ENCODE data around the gene STK36. TPM values are rescaled to one million over a fixed set of nuclear protein-coding genes. Genes with fewer than 3 reads are reported as not detected.

Gene STK36
- total RNA-seq, 1 donor from 2014 or later = 29.2 TPM

- no peak overlapping the region for H3K4me3 Mint-ChIP-seq
These were observed 23.1 kb upstream of the STK36 start for GRCh38 chr2:218648787-218649100.

GRCh38 chr2:218655751-218656150 is 16.1 kb upstream of the STK36 start:
- no peaks in the 10 kb centered on the region for H3K27me3 Mint-ChIP-seq
- intact Hi-C loops (cut with micrococcal nuclease) = loop anchor here (5.0 kb wide), 1 partner anchor 522 kb away; the partner anchor contains the start of genes CNPPD1 and RETREG2
- ChIA-PET CTCF (interaction anchor here (1.4 kb wide), 1 partner anchor 242 kb away, joined by 3 read pairs; no protein-coding TSS in a partner anchor), POLR2A (no interaction called here)
- no peak overlapping the region for H3K4me3 Mint-ChIP-seq
- no peak for TF ChIP-seq CTCF (IDR thresholded peaks at IDR 0.05)
- H3K36me3 Mint-ChIP-seq (ENCODE audit: low read depth) = peaks cover 69% of the 10 kb centered on the region
- peaks cover 31% of the 10 kb centered on the region for H3K4me1 Mint-ChIP-seq
- no peak for ATAC-seq (ENCODE audit: low read depth)
- H3K27ac Mint-ChIP-seq = no peak overlapping the region
- no peak for DNase-seq
- H3K9me3 Mint-ChIP-seq = no peaks in the 10 kb centered on the region

More at GRCh38 chr2:218648787-218649100, 23.1 kb upstream of the STK36 start:
- Mint-ChIP-seq H3K36me3 (ENCODE audit: low read depth) (peaks cover 89% of the 10 kb centered on the region), H3K27me3 (no peaks in the 10 kb centered on the region), H3K9me3 (no peaks in the 10 kb centered on the region), H3K4me1 (no peaks in the 10 kb centered on the region), H3K27ac (no peak overlapping the region)
- ChIA-PET POLR2A (interaction anchor here (1.5 kb wide), 1 partner anchor 10 kb away, joined by 4 read pairs; the partner anchor contains the start of genes BCS1L and ZNF142), CTCF (interaction anchor here (0.9 to 2.5 kb wide), 7 partner anchors 10 to 242 kb away, joined by 3 to 15 read pairs (median 3); partner anchors contain the start of genes BCS1L and ZNF142)
- no peak for ATAC-seq (ENCODE audit: low read depth)
- no peak for DNase-seq
- intact Hi-C loops (cut with micrococcal nuclease) = loop anchor here (1.0 to 5.0 kb wide), 5 partner anchors 11 to 462 kb away; partner anchors contain the start of genes BCS1L, TMBIM1 and ZNF142
- no peak for TF ChIP-seq CTCF (IDR thresholded peaks at IDR 0.05)

- Mint-ChIP-seq H3K27ac (peak overlapping the region; percentile 93), H3K4me3 (peak overlapping the region; percentile 99), H3K36me3 (ENCODE audit: low read depth) (peaks cover 67% of the 10 kb centered on the region), H3K9me3 (no peaks in the 10 kb centered on the region), H3K27me3 (no peaks in the 10 kb centered on the region), H3K4me1 (peaks cover 31% of the 10 kb centered on the region)
- ChIA-PET CTCF (interaction anchor here (1.0 to 3.1 kb wide), 10 partner anchors 9 to 252 kb away, joined by 3 to 27 read pairs (median 7); partner anchors contain the start of genes RNF25, STK36 and TTLL4), POLR2A (interaction anchor here (0.6 to 4.7 kb wide), 17 partner anchors 9 to 729 kb away, joined by 3 to 61 read pairs (median 4); partner anchors contain the start of genes DNAJB2, DNPEP, RNF25 and STK36)
- intact Hi-C loops (cut with micrococcal nuclease) = loop anchor here (1.0 to 5.0 kb wide), 10 partner anchors 10 to 519 kb away; partner anchors contain the start of genes AAMP, CNOT9, CNPPD1 and PNKD
- DNase-seq (peak; percentile 32), ATAC-seq (ENCODE audit: low read depth) (peak; percentile 29)
- no peak for TF ChIP-seq CTCF (IDR thresholded peaks at IDR 0.05)
These were observed 13.1 kb upstream of the STK36 start for GRCh38 chr2:218658671-218659257.

GRCh38 chr2:218659258-218659987 is 12.5 kb upstream of the STK36 start, which contains the start of the genes BCS1L and ZNF142:
BCS1L (plus strand) TSS chr2:218659683; CDS start chr2:218660988, 1,305 bp downstream.
ZNF142 (minus strand) TSS chr2:218659623; CDS start chr2:218656429, 3,194 bp downstream.
- no peak for TF ChIP-seq CTCF (IDR thresholded peaks at IDR 0.05)
- intact Hi-C loops (cut with micrococcal nuclease) = loop anchor here (1.0 to 5.0 kb wide), 10 partner anchors 11 to 518 kb away; partner anchors contain the start of genes AAMP, CNOT9, CNPPD1 and PNKD
- POLR2A ChIA-PET = interaction anchor here (0.5 to 4.7 kb wide), 19 partner anchors 8 to 728 kb away, joined by 3 to 61 read pairs (median 4); partner anchors contain the start of genes DNPEP, RNF25, STK36 and TTLL4

More at GRCh38 chr2:218659258-218659987, 12.5 kb upstream of the STK36 start, which contains the start of the genes BCS1L and ZNF142:
- no peaks in the 10 kb centered on the region for H3K9me3 Mint-ChIP-seq
- H3K27ac Mint-ChIP-seq = peak within 1 kb of the TSS; percentile 93
- DNase-seq (peak; percentile 85), ATAC-seq (ENCODE audit: low read depth) (peak; percentile 96)
- H3K36me3 Mint-ChIP-seq (ENCODE audit: low read depth) = peaks cover 68% of the 10 kb centered on the region
- CTCF ChIA-PET = interaction anchor here (0.9 to 3.1 kb wide), 11 partner anchors 9 to 253 kb away, joined by 3 to 27 read pairs (median 4); partner anchors contain the start of genes RNF25, STK36 and TTLL4
- H3K27me3 Mint-ChIP-seq = no peaks in the 10 kb centered on the region
- peaks cover 31% of the 10 kb centered on the region for H3K4me1 Mint-ChIP-seq
- peak within 1 kb of the TSS; percentile 99 for H3K4me3 Mint-ChIP-seq
